GM18505 (cell line): ENCODE data around the gene GNB3.

Source experiments
- ATAC-seq: cut with Tn5 transposase; IDR thresholded peaks from one replicate; pipeline ENCODE4 v1.9.1; 2021; ENCODE audit not compliant: unreplicated experiment
- POLR2A ChIP-seq: IDR thresholded peaks from 4 replicates; pipeline ENCODE4 v1.6.1; 2011; ENCODE audit warnings: borderline replicate concordance; ENCODE audit not compliant: insufficient read depth, insufficient read length; ENCODE audit errors: extremely low read depth

Gene GNB3

GRCh38 chr12:6838854-6839253 is 1.9 kb upstream of the GNB3 start:
- TF ChIP-seq POLR2A = no peak
- no peak for ATAC-seq

- no peak for TF ChIP-seq POLR2A
- ATAC-seq = no peak
These were observed 1.1 kb upstream of the GNB3 start for GRCh38 chr12:6839482-6840201.

GRCh38 chr12:6840330-6840729 is 395 bp upstream of the GNB3 start:
- no peak for ATAC-seq
- TF ChIP-seq POLR2A = no peak

GRCh38 chr12:6842075-6842474 is 1.4 kb downstream of the GNB3 start:
- ATAC-seq = no peak

GRCh38 chr12:6843118-6843902 is 2.6 kb downstream of the GNB3 start:
- TF ChIP-seq POLR2A = peak; percentile 17
- ATAC-seq = no peak

More at GRCh38 chr12:6842075-6842474, 1.4 kb downstream of the GNB3 start:
- no peak for TF ChIP-seq POLR2A

- ATAC-seq = no peak
- TF ChIP-seq POLR2A = no peak
These were observed 4.7 kb downstream of the GNB3 start for GRCh38 chr12:6845395-6845794.

- ATAC-seq = no peak
- no peak for TF ChIP-seq POLR2A
These were observed 5.7 kb downstream of the GNB3 start for GRCh38 chr12:6846316-6846869.

GRCh38 chr12:6847676-6848075 is 7.0 kb downstream of the GNB3 start:
- ATAC-seq = no peak
- TF ChIP-seq POLR2A = no peak

- no peak for TF ChIP-seq POLR2A
- no peak for ATAC-seq
These were observed 8.7 kb downstream of the GNB3 start for GRCh38 chr12:6849427-6849826.

- no peak for ATAC-seq
- TF ChIP-seq POLR2A = no peak
These were observed 9.3 kb downstream of the GNB3 start for GRCh38 chr12:6849976-6850560.

- TF ChIP-seq POLR2A = no peak
- no peak for ATAC-seq
These were observed 10.0 kb downstream of the GNB3 start for GRCh38 chr12:6850796-6851152.

GRCh38 chr12:6851153-6851920 is 10.6 kb downstream of the GNB3 start, which contains the start of gene CDCA3:
Gene CDCA3 (minus strand): TSS chr12:6851286. CDS start chr12:6850952, 334 bp downstream.
- peak; percentile 48 for ATAC-seq
- TF ChIP-seq POLR2A = peak; percentile 94
